ELR (cell line): ENCODE measurements around the gene ANKRD30B.
"Not testable (repeated sequence)": the region's sequence is repeated elsewhere in the genome, so short reads cannot be mapped to it uniquely, and the experiment has no call there.

Experiments used
- DNase-seq: peaks from one replicate; pipeline ENCODE4 v3.0.0-alpha.2; 2015; ENCODE audit warnings: low read depth

The ANKRD30B gene

GRCh38 chr18:14851533-14851932 is 103.6 kb downstream of the ANKRD30B start:
- DNase-seq = not testable (repeated sequence)

GRCh38 chr18:14855634-14856033 is 107.7 kb downstream of the ANKRD30B start:
- not testable (repeated sequence) for DNase-seq

- not testable (repeated sequence) for DNase-seq
Measured at GRCh38 chr18:14856256-14856655, 108.3 kb downstream of the ANKRD30B start.

GRCh38 chr18:14858514-14858913 is 110.5 kb downstream of the ANKRD30B start:
- not testable (repeated sequence) for DNase-seq

- not testable (repeated sequence) for DNase-seq
Measured at GRCh38 chr18:14859995-14860394, 112.0 kb downstream of the ANKRD30B start.

GRCh38 chr18:14866426-14866825 is 118.5 kb downstream of the ANKRD30B start:
- not testable (repeated sequence) for DNase-seq

GRCh38 chr18:14867988-14868387 is 120.0 kb downstream of the ANKRD30B start:
- DNase-seq = not testable (repeated sequence)

GRCh38 chr18:14868825-14869224 is 120.9 kb downstream of the ANKRD30B start:
- DNase-seq = not testable (repeated sequence)

GRCh38 chr18:14878826-14879225 is 130.9 kb downstream of the ANKRD30B start:
- DNase-seq = not testable (repeated sequence)

GRCh38 chr18:14900435-14900834 is 152.5 kb downstream of the ANKRD30B start:
- no peak for DNase-seq
